K562 (cell line): ENCODE data around the gene LOXL3. TPM values are rescaled to one million over a fixed set of nuclear protein-coding genes. Genes with fewer than 3 reads are reported as not detected.
A peak's percentile ranks its signal among the peaks of the same experiment; 100 is the strongest.

Experiments
- ATF4 ChIP-seq: fragments of 450-650 bp; formaldehyde crosslinking; IDR thresholded peaks from 2 replicates; pipeline ENCODE4 v1.4.0; 2022; ENCODE audit warnings: mild to moderate bottlenecking, moderate library complexity
- DPF2 ChIP-seq: fragments of 450-650 bp; IDR thresholded peaks from 2 replicates; pipeline ENCODE4 v1.6.1; 2016
- FIP1L1 ChIP-seq: fragments of 200-400 bp; formaldehyde crosslinking; IDR thresholded peaks from 2 replicates; pipeline ENCODE4 v1.6.1; 2018; ENCODE audit warnings: mild to moderate bottlenecking, low read depth, low read length; ENCODE audit not compliant: poor library complexity, severe bottlenecking
- HNRNPUL1 ChIP-seq: fragments of 200-400 bp; formaldehyde crosslinking; IDR thresholded peaks from 2 replicates; pipeline ENCODE4 v1.6.1; 2017; ENCODE audit warnings: low read length
- KDM2B ChIP-seq: fragments of 250-450 bp; sonication (Bioruptor Pico); IDR thresholded peaks from 2 replicates; pipeline ENCODE4 v1.8.0; 2021; ENCODE audit warnings: mild to moderate bottlenecking, moderate library complexity
- LEF1 ChIP-seq: fragments of 450-650 bp; IDR thresholded peaks from 2 replicates; pipeline ENCODE4 v1.6.1; 2016; ENCODE audit warnings: mild to moderate bottlenecking
- MAZ ChIP-seq, 2 experiments: fragments of 450-650 bp in 1 of 2; sonication (generic) in 1 of 2; formaldehyde crosslinking; IDR thresholded peaks in 1 of 2; conservative IDR thresholded peaks in 1 of 2; 2 replicates each; pipeline versions ENCODE4 v1.4.0 to v1.5.0; 2020; ENCODE audit warnings: mild to moderate bottlenecking in 1 of 2, missing genetic modification reagents in 1 of 2
- RBBP5 ChIP-seq: fragments of 200-600 bp; sonication (generic); IDR thresholded peaks from 2 replicates; pipeline ENCODE4 v1.6.1; 2012; ENCODE audit warnings: borderline replicate concordance, mild to moderate bottlenecking, low read length, control low read depth, inconsistent platforms; ENCODE audit not compliant: insufficient read depth, poor library complexity, severe bottlenecking
- TAF9B ChIP-seq: fragments of 450-650 bp; IDR thresholded peaks from 2 replicates; pipeline ENCODE4 v1.6.1; 2018; ENCODE audit warnings: mild to moderate bottlenecking; ENCODE audit not compliant: partially characterized antibody
- TAL1 ChIP-seq: fragments of 450-650 bp; IDR thresholded peaks from 2 replicates; pipeline ENCODE4 v1.6.1; 2016; ENCODE audit warnings: mild to moderate bottlenecking
- U2AF1 ChIP-seq: fragments of 200-400 bp; formaldehyde crosslinking; optimal IDR thresholded peaks from 2 replicates; pipeline ENCODE3; 2017; ENCODE audit warnings: mild to moderate bottlenecking, low read depth, low read length, moderate library complexity
- ZBTB1 ChIP-seq: sonication (generic); formaldehyde crosslinking; IDR thresholded peaks from 2 replicates; pipeline ENCODE4 v1.8.1; 2023; ENCODE audit warnings: missing genetic modification reagents, low read depth, mild to moderate bottlenecking, borderline replicate concordance
- ZNF407 ChIP-seq: fragments of 450-650 bp; IDR thresholded peaks from 2 replicates; pipeline ENCODE4 v1.6.1; 2016; ENCODE audit warnings: low read depth
- ZSCAN29 ChIP-seq: fragments of 450-650 bp; IDR thresholded peaks from 2 replicates; pipeline ENCODE4 v1.6.1; 2017
- polyA plus RNA-seq, 8 experiments: library from polyadenylated mRNA; depleted of rRNA in 4 of 8; stranded (reverse) in 5 of 8; unstranded in 3 of 8; fragments of >200 nt; fragmentation: Nextera tagmentation in 2 of 8; fragmentation: Illumina TruSeq in 1 of 8; extraction: Ambion mirVana in 2 of 8; extraction: Trizol in 1 of 8; gene quantifications; 2 replicates each; pipeline versions ENCODE4 v1.2.1 to v1.2.3, GENCODE V29; 2011 to 2014; ENCODE audit warnings: inconsistent platforms in 1 of 8, missing spikeins in 1 of 8
- total RNA-seq, 7 experiments: library from RNA; depleted of rRNA in 6 of 7; stranded (reverse); fragments of >200 nt in 6 of 7; fragmentation: Illumina TruSeq in 2 of 7; extraction: Trizol in 2 of 7; gene quantifications; 2 replicates each; pipeline versions ENCODE4 v1.2.1 to v1.2.3, GENCODE V29; 2011 to 2021; ENCODE audit warnings: low replicate concordance in 1 of 7
- TF ChIP-seq, protein P1 (sequence below): fragments of 450-650 bp; conservative IDR thresholded peaks from 2 replicates; pipeline ENCODE4 v1.6.1; 2016; ENCODE audit warnings: missing genetic modification characterization, low read depth, mild to moderate bottlenecking, missing compliant biosample characterization, moderate library complexity
- TF ChIP-seq, protein P2 (sequence below), 3 experiments: fragments of 200-800 bp in 1 of 3; sonication (Bioruptor generic) in 1 of 3; sonication (generic) in 1 of 3; formaldehyde crosslinking in 1 of 3; IDR thresholded peaks; 2 replicates each; pipeline versions ENCODE4 v1.6.1 to v1.8.0; 2016 to 2022; ENCODE audit warnings: mild to moderate bottlenecking in 2 of 3, missing compliant biosample characterization in 2 of 3, missing genetic modification characterization in 2 of 3, missing genetic modification reagents in 1 of 3

LOXL3 gene
- total and polyA plus RNA-seq, 9 of the 15 experiments (the other 6 are each of a cell fraction or from before 2014, with no cell fraction given) = 0.22 to 0.99 (median 0.31) TPM

- TF ChIP-seq ZSCAN29 (no peak), ZBTB1 (CRISPR knock-in tag) (no peak), TAF9B (no peak), RBBP5 (no peak), HNRNPUL1 (no peak), LEF1 (no peak), ZNF407 (no peak), KDM2B (CRISPR knock-in tag) (no peak), U2AF1 (no peak), ATF4 (CRISPR knock-in tag) (no peak), DPF2 (no peak), MAZ (CRISPR knock-in tag; conservative IDR thresholded peaks at IDR 0.05 in 1 of 2, IDR thresholded peaks at IDR 0.05 in 1 of 2) (0 out of 4 replicates have a peak, but pooled peaks of 1 of the 2 experiments have one; percentile 14), FIP1L1 (no peak), TAL1 (no peak)
- TF ChIP-seq, protein P1, sequence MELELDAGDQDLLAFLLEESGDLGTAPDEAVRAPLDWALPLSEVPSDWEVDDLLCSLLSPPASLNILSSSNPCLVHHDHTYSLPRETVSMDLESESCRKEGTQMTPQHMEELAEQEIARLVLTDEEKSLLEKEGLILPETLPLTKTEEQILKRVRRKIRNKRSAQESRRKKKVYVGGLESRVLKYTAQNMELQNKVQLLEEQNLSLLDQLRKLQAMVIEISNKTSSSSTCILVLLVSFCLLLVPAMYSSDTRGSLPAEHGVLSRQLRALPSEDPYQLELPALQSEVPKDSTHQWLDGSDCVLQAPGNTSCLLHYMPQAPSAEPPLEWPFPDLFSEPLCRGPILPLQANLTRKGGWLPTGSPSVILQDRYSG (tag) = no peak
- TF ChIP-seq, protein P2, sequence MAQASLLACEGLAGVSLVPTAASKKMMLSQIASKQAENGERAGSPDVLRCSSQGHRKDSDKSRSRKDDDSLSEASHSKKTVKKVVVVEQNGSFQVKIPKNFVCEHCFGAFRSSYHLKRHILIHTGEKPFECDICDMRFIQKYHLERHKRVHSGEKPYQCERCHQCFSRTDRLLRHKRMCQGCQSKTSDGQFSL (CRISPR knock-in tag; IDR thresholded peaks at IDR 0.05) = no peak
- TF ChIP-seq, protein P2 (tag; IDR thresholded peaks at IDR 0.05) = no peak
Observed at GRCh38 chr2:74587664-74588277, 34.0 kb upstream of the LOXL3 start (continued).
